Activated naive CD4-positive, alpha-beta T cell treated with Interleukin-2 at 50 U/mL for 16 hours (primary cell): ENCODE data around the gene IRF9.
"Not testable (repeated sequence)": the region's sequence is repeated elsewhere in the genome, so short reads cannot be mapped to it uniquely, and the experiment has no call there.

Experiments
- DNase-seq: peaks from one replicate; pipeline ENCODE4 v3.0.0-alpha.2; 2020

The IRF9 gene

GRCh38 chr14:24195186-24196070, 34.4 kb downstream of the IRF9 start, which contains the start of gene TM9SF1:
TM9SF1 (minus strand) TSS chr14:24195441; CDS start chr14:24195019, 422 bp downstream.
- DNase-seq = peak; percentile 88

GRCh38 chr14:24196071-24197055, 35.3 kb downstream of the IRF9 start:
- no peak for DNase-seq

- DNase-seq = no peak
These were observed 36.0 kb downstream of the IRF9 start for GRCh38 chr14:24197056-24197450.

- DNase-seq = no peak
These were observed 37.9 kb downstream of the IRF9 start for GRCh38 chr14:24198814-24199524.

- DNase-seq = not testable (repeated sequence)
These were observed 41.5 kb downstream of the IRF9 start for GRCh38 chr14:24202538-24202937.

- DNase-seq = not testable (repeated sequence)
These were observed 42.3 kb downstream of the IRF9 start for GRCh38 chr14:24203249-24203886.

- no peak for DNase-seq
These were observed 43.4 kb downstream of the IRF9 start for GRCh38 chr14:24204163-24205146.

- no peak for DNase-seq
These were observed 45.4 kb downstream of the IRF9 start for GRCh38 chr14:24206260-24207103.

- no peak for DNase-seq
These were observed 46.1 kb downstream of the IRF9 start for GRCh38 chr14:24207104-24207551.

GRCh38 chr14:24207625-24208024, 46.6 kb downstream of the IRF9 start:
- DNase-seq = no peak

GRCh38 chr14:24211311-24211710, 50.2 kb downstream of the IRF9 start:
- DNase-seq = no peak

- peak; percentile 97 for DNase-seq
These were observed 52.1 kb downstream of the IRF9 start, which contains the start of gene CHMP4A for GRCh38 chr14:24212924-24213865. CHMP4A (minus strand) TSS chr14:24213488; CDS start chr14:24213439, 49 bp downstream.

- no peak for DNase-seq
These were observed 53.0 kb downstream of the IRF9 start for GRCh38 chr14:24213866-24214662.

GRCh38 chr14:24215495-24216344, 54.7 kb downstream of the IRF9 start, which contains the start of gene MDP1:
MDP1 (minus strand) TSS chr14:24216066; CDS start chr14:24215955, 111 bp downstream.
- DNase-seq = peak; percentile 88
